OCI-M2 (cell line): ENCODE measurements around the gene ASZ1.
"Not testable (repeated sequence)": the region's sequence is repeated elsewhere in the genome, so short reads cannot be mapped to it uniquely, and the experiment has no call there.

Experiments
- DNase-seq: peaks from one replicate; lab custom pipeline; 2025; ENCODE audit not compliant: unreplicated experiment; lab: John Stamatoyannopoulos, UW

The ASZ1 gene

GRCh38 chr7:117427258-117427701, at the start of gene ASZ1:
Gene ASZ1, minus strand, starts transcription at chr7:117427493. Its CDS starts 33 bp downstream, at chr7:117427460.
- DNase-seq, result no peak

GRCh38 chr7:117476557-117477215, 49.4 kb upstream of the ASZ1 start:
- DNase-seq, result no peak

- no peak for DNase-seq
Measured at GRCh38 chr7:117472335-117472734, 45.0 kb upstream of the ASZ1 start.

- no peak for DNase-seq
Measured at GRCh38 chr7:117470777-117471176, 43.5 kb upstream of the ASZ1 start.

GRCh38 chr7:117468174-117468573, 40.9 kb upstream of the ASZ1 start:
- DNase-seq, result no peak

GRCh38 chr7:117460815-117461214, 33.5 kb upstream of the ASZ1 start:
- DNase-seq, result not testable (repeated sequence)

GRCh38 chr7:117459735-117460134, 32.4 kb upstream of the ASZ1 start:
- DNase-seq, result no peak

- no peak for DNase-seq
Measured at GRCh38 chr7:117458977-117459583, 31.8 kb upstream of the ASZ1 start.

- DNase-seq, result no peak
Measured at GRCh38 chr7:117448655-117449054, 21.4 kb upstream of the ASZ1 start.

- no peak for DNase-seq
Measured at GRCh38 chr7:117446220-117446815, 19.0 kb upstream of the ASZ1 start.

GRCh38 chr7:117445206-117445605, 17.9 kb upstream of the ASZ1 start:
- DNase-seq, result no peak

- no peak for DNase-seq
Measured at GRCh38 chr7:117444646-117445045, 17.4 kb upstream of the ASZ1 start.

- DNase-seq, result no peak
Measured at GRCh38 chr7:117435475-117436043, 8.3 kb upstream of the ASZ1 start.

- no peak for DNase-seq
Measured at GRCh38 chr7:117424090-117424829, 3.0 kb downstream of the ASZ1 start.

- not testable (repeated sequence) for DNase-seq
Measured at GRCh38 chr7:117414591-117414990, 12.7 kb downstream of the ASZ1 start.

- no peak for DNase-seq
Measured at GRCh38 chr7:117412946-117413559, 14.2 kb downstream of the ASZ1 start.

GRCh38 chr7:117412390-117412789, 14.9 kb downstream of the ASZ1 start:
- no peak for DNase-seq

GRCh38 chr7:117411539-117411938, 15.8 kb downstream of the ASZ1 start:
- DNase-seq, result no peak

- no peak for DNase-seq
Measured at GRCh38 chr7:117408831-117409230, 18.5 kb downstream of the ASZ1 start.

- DNase-seq, result no peak
Measured at GRCh38 chr7:117405519-117405918, 21.8 kb downstream of the ASZ1 start.

- no peak for DNase-seq
Measured at GRCh38 chr7:117403737-117404136, 23.6 kb downstream of the ASZ1 start.
